PFSK-1 (cell line): ENCODE measurements around the gene ADGRF1.

Experiments used
- FOXP2 ChIP-seq: optimal IDR thresholded peaks from 2 replicates; pipeline ENCODE3; 2011; ENCODE audit warnings: borderline replicate concordance, control low read depth, inconsistent platforms; ENCODE audit not compliant: insufficient read depth; ENCODE audit errors: extremely low read length, extremely low read depth
- POLR2AphosphoS5 ChIP-seq: IDR thresholded peaks from 2 replicates; pipeline ENCODE4 v1.6.1; 2012; ENCODE audit warnings: low read depth, mild to moderate bottlenecking, control low read depth, low read length, moderate library complexity
- REST ChIP-seq, 2 experiments: IDR thresholded peaks; 2 replicates each; pipeline versions ENCODE4 v1.6.1 to v1.8.0; 2011 to 2012; ENCODE audit warnings: low read depth in 2 of 2, low read length in 2 of 2, control low read depth in 1 of 2, inconsistent platforms in 1 of 2, mild to moderate bottlenecking in 1 of 2, moderate library complexity in 1 of 2; ENCODE audit not compliant: insufficient read depth in 1 of 2
- SIN3A ChIP-seq: IDR thresholded peaks from 2 replicates; pipeline ENCODE4 v1.6.1; 2012; ENCODE audit warnings: mild to moderate bottlenecking, low read length, moderate library complexity, borderline replicate concordance; ENCODE audit not compliant: insufficient read depth
- TAF1 ChIP-seq: IDR thresholded peaks from 2 replicates; pipeline ENCODE4 v1.6.1; 2012; ENCODE audit warnings: low read length, control low read depth, borderline replicate concordance; ENCODE audit not compliant: insufficient read depth

ADGRF1 gene

GRCh38 chr6:47061309-47062300, 19.5 kb upstream of the ADGRF1 start:
- no peak for TF ChIP-seq SIN3A
- no peak for TF ChIP-seq TAF1
- no peak for TF ChIP-seq FOXP2
- no peak for TF ChIP-seq POLR2AphosphoS5
- TF ChIP-seq REST (IDR thresholded peaks at IDR 0.05; ENCODE audit: insufficient read depth in 1 of 2, low read depth in 2 of 2, low read length in 2 of 2): peak in 1 of 2 experiments; percentile 22; a peak in 1 of 4 replicates

GRCh38 chr6:47059216-47059885, 17.2 kb upstream of the ADGRF1 start:
- no peak for TF ChIP-seq REST (IDR thresholded peaks at IDR 0.05; ENCODE audit: insufficient read depth in 1 of 2, low read depth in 2 of 2, low read length in 2 of 2)
- no peak for TF ChIP-seq TAF1
- no peak for TF ChIP-seq POLR2AphosphoS5
- TF ChIP-seq SIN3A: no peak
- TF ChIP-seq FOXP2: no peak

GRCh38 chr6:47057830-47058540, 15.9 kb upstream of the ADGRF1 start:
- no peak for TF ChIP-seq REST (IDR thresholded peaks at IDR 0.05; ENCODE audit: insufficient read depth in 1 of 2, low read depth in 2 of 2, low read length in 2 of 2)
- TF ChIP-seq SIN3A: no peak
- no peak for TF ChIP-seq FOXP2
- TF ChIP-seq TAF1: no peak
- TF ChIP-seq POLR2AphosphoS5: no peak

- TF ChIP-seq TAF1 (no peak), POLR2AphosphoS5 (no peak), SIN3A (no peak), FOXP2 (no peak)
Observed at GRCh38 chr6:47056832-47057231, 14.7 kb upstream of the ADGRF1 start.

- no peak for TF ChIP-seq POLR2AphosphoS5
- TF ChIP-seq REST (IDR thresholded peaks at IDR 0.05; ENCODE audit: insufficient read depth in 1 of 2, low read depth in 2 of 2, low read length in 2 of 2): no peak
- no peak for TF ChIP-seq FOXP2
- no peak for TF ChIP-seq TAF1
- no peak for TF ChIP-seq SIN3A
Observed at GRCh38 chr6:47048638-47049037, 6.5 kb upstream of the ADGRF1 start.
